Spleen (tissue), 7 donors: ENCODE results near the gene RYR1.

ENCODE experiments used
- CTCF ChIP-seq, 11 experiments: fragments of 200-600 bp in 7 of 11; fragments of 450-650 bp in 4 of 11; sonication (generic) in 4 of 11; IDR thresholded peaks in 8 of 11; conservative IDR thresholded peaks in 3 of 11; 1 replicate in 7 of 11; 2 replicates in 4 of 11; pipeline versions ENCODE4 v1.4.0 to v1.8.0; 2016 to 2021; ENCODE audit warnings: antibody characterized with exemption in 11 of 11, inconsistent platforms in 4 of 11, mild to moderate bottlenecking in 1 of 11
- POLR2AphosphoS5 ChIP-seq, 3 donors: sonication (generic); formaldehyde crosslinking; IDR thresholded peaks; one replicate each; pipeline ENCODE4 v1.5.1; 2017; ENCODE audit warnings: antibody characterized with exemption in 3 of 3
- donor health status: DM: no; HTN: no; CAD: no; lungs with moderate emphysema.
- donor health status: DM: no; HTN: no; CAD: no.
- donor health status: DM: no; HTN: no; CAD: no.

DNA sequence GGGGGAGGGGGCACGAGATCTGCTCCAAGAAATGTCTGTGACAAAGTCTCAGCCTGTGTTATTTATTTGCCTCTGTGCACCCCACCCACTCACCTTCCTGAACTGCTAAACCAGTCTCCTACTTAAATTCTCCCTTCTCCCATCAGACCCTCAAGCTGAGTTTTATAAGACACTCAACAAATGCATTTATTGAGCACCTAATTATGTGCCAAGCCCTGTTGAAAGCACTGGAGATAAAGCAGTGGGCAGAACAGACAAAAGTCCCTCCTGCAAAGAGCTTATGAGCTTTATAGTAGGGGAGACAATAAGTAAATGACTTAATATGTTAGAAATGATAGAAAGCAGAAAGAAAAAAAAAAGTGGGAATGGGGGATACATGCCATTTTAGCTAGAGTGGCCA lies 34.0 kb upstream of the RYR1 start:
- TF ChIP-seq CTCF (IDR thresholded peaks at IDR 0.05 in 8 of 11, conservative IDR thresholded peaks at IDR 0.05 in 3 of 11) (no peak), POLR2AphosphoS5 (IDR thresholded peaks at IDR 0.05) (no peak)
